A549 treated with DMSO at 1 μM for 4 hours (cell line): ENCODE measurements around the gene TAF11L14. TPM values are rescaled to one million over a fixed set of nuclear protein-coding genes. Genes with fewer than 3 reads are reported as not detected.

ENCODE experiments used
- total RNA-seq: library from RNA; stranded (reverse); fragments of 200-300 nt; extraction: Qiagen RNA extraction; gene quantifications from 5 replicates; pipeline ENCODE4 v1.2.3, GENCODE V29; 2022; ENCODE audit warnings: low read depth

Gene TAF11L14
- total RNA-seq, result not detected in 5 replicates

GRCh38 chr5:17634160-17634559 lies at the start of gene TAF11L14:
Gene TAF11L14 (plus strand): TSS chr5:17634460.

GRCh38 chr5:17585658-17586057 lies 48.6 kb upstream of the TAF11L14 start, which contains the start of gene TAF11L7:
Gene TAF11L7 (minus strand): TSS chr5:17585758.

GRCh38 chr5:17590860-17591259 lies 43.4 kb upstream of the TAF11L14 start, which contains the start of gene TAF11L8:
Gene TAF11L8 (minus strand): TSS chr5:17590960.

GRCh38 chr5:17594255-17594654 lies 40.0 kb upstream of the TAF11L14 start, which contains the start of gene TAF11L9:
Gene TAF11L9 (minus strand): TSS chr5:17594394.

GRCh38 chr5:17597728-17598127 lies 36.5 kb upstream of the TAF11L14 start, which contains the start of gene TAF11L10:
Gene TAF11L10 (minus strand): TSS chr5:17597828.

GRCh38 chr5:17603880-17604279 lies 30.4 kb upstream of the TAF11L14 start, which contains the start of gene TAF11L11:
Gene TAF11L11 (plus strand): TSS chr5:17604183.

GRCh38 chr5:17610092-17610491 lies 24.2 kb upstream of the TAF11L14 start, which contains the start of gene TAF11L12:
Gene TAF11L12 (plus strand): TSS chr5:17610392.

GRCh38 chr5:17631788-17632187 lies 2.5 kb upstream of the TAF11L14 start, which contains the start of gene TAF11L13:
Gene TAF11L13 (plus strand): TSS chr5:17632088.

Other genes starting within 250 kb of the TAF11L14 start
- gene TAF11L2, start 136.2 kb upstream of the TAF11L14 start, total RNA-seq, result not detected in 5 replicates
- not detected in 5 replicates for gene TAF11L3, start 116.1 kb upstream of the TAF11L14 start, total RNA-seq
- not detected in 5 replicates for gene TAF11L4, start 112.7 kb upstream of the TAF11L14 start, total RNA-seq
- not detected in 5 replicates for gene TAF11L5, start 109.2 kb upstream of the TAF11L14 start, total RNA-seq
- gene TAF11L6, start 105.8 kb upstream of the TAF11L14 start, total RNA-seq, result not detected in 5 replicates
- not detected in 5 replicates for gene TAF11L7, start 48.7 kb upstream of the TAF11L14 start, total RNA-seq
- not detected in 5 replicates for gene TAF11L8, start 43.5 kb upstream of the TAF11L14 start, total RNA-seq
- not detected in 5 replicates for gene TAF11L9, start 40.1 kb upstream of the TAF11L14 start, total RNA-seq
- gene TAF11L10, start 36.6 kb upstream of the TAF11L14 start, total RNA-seq, result not detected in 5 replicates
- 0.15 to 0.32 TPM (median 0.29 TPM) in 5 replicates for gene TAF11L11, start 30.3 kb upstream of the TAF11L14 start, total RNA-seq
- 0.09 to 0.24 TPM in 2 of 5 replicates, not detected in the others for gene TAF11L12, start 24.1 kb upstream of the TAF11L14 start, total RNA-seq
- gene TAF11L13, start 2.4 kb upstream of the TAF11L14 start, total RNA-seq, result not detected in 5 replicates